Measurements from ENCODE around the gene CELF2.

CELF2 gene

GRCh38 chr10:11231285-11231684, 213.6 kb downstream of the CELF2 start:
- DNase-seq = no peak

GRCh38 chr10:11232222-11232961, 214.7 kb downstream of the CELF2 start:
- DNase-seq = no peak

GRCh38 chr10:11234857-11235531, 217.3 kb downstream of the CELF2 start:
- DNase-seq = no peak

- DNase-seq = no peak
Observed at GRCh38 chr10:11235771-11236170, 218.1 kb downstream of the CELF2 start.

- no peak for DNase-seq
Observed at GRCh38 chr10:11236234-11236633, 218.6 kb downstream of the CELF2 start.

- DNase-seq = no peak
Observed at GRCh38 chr10:11237571-11237970, 219.9 kb downstream of the CELF2 start.

GRCh38 chr10:11238893-11239292, 221.2 kb downstream of the CELF2 start:
- DNase-seq = no peak

- DNase-seq = no peak
Observed at GRCh38 chr10:11240641-11241040, 223.0 kb downstream of the CELF2 start.

GRCh38 chr10:11242443-11243387, 225.0 kb downstream of the CELF2 start:
- no peak for DNase-seq

- DNase-seq = no peak
Observed at GRCh38 chr10:11243425-11244222, 226.0 kb downstream of the CELF2 start.

- DNase-seq = no peak
Observed at GRCh38 chr10:11245095-11245479, 227.4 kb downstream of the CELF2 start.

- DNase-seq = peak; percentile 74
Observed at GRCh38 chr10:11245510-11245909, 227.8 kb downstream of the CELF2 start.

GRCh38 chr10:11245981-11246590, 228.4 kb downstream of the CELF2 start:
- no peak for DNase-seq

- no peak for DNase-seq
Observed at GRCh38 chr10:11246752-11247467, 229.2 kb downstream of the CELF2 start.

GRCh38 chr10:11249152-11249807, 231.6 kb downstream of the CELF2 start:
- DNase-seq = no peak

GRCh38 chr10:11249808-11250195, 232.1 kb downstream of the CELF2 start:
- DNase-seq = no peak

- no peak for DNase-seq
Observed at GRCh38 chr10:11250304-11250703, 232.6 kb downstream of the CELF2 start.

GRCh38 chr10:11252887-11253286, 235.2 kb downstream of the CELF2 start:
- no peak for DNase-seq

GRCh38 chr10:11253385-11254002, 235.8 kb downstream of the CELF2 start:
- DNase-seq = no peak

GRCh38 chr10:11255156-11255555, 237.5 kb downstream of the CELF2 start:
- no peak for DNase-seq

All from NCI-H1436 (cell line).